GM19455 (cell line): ENCODE data around the gene PRSS2.

Source experiments
- ATAC-seq: cut with Tn5 transposase; IDR thresholded peaks from one replicate; pipeline ENCODE4 v1.9.1; 2021; ENCODE audit not compliant: unreplicated experiment

The PRSS2 gene

DNA sequence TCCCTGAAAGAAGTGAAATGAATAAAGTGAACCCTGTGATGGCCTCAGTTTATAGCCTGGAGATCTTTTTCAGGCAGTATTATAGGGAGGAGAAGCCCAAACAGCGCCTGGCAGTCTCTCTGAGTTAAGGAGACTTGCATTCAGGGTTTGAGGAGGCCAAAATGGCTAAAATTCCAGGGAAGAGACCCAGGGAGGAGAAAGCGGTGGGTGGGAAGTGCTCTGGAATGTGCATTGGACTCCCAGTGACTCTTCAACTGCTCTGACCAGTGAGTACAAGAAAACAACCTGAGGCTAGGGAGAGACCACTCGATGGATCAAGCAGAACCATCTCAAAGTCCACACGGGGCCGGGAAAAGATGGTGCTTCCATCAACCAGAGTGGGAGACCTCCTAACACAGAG lies 48.8 kb downstream of the PRSS2 start:
- no peak for ATAC-seq

- no peak for ATAC-seq
Observed at GRCh38 chr7:142822714-142823113, 51.9 kb downstream of the PRSS2 start.
